ENCODE measurements around the gene CTDP1.

- no peak for TF ChIP-seq CTCF (IDR thresholded peaks at IDR 0.05 in 2 of 3, conservative IDR thresholded peaks at IDR 0.05 in 1 of 3; ENCODE audit: borderline replicate concordance in 1 of 3, insufficient read depth in 1 of 3, low read depth in 2 of 3, low read length in 2 of 3)
- no peak for TF ChIP-seq TCF7L2 (IDR thresholded peaks at IDR 0.05; ENCODE audit: borderline replicate concordance, extremely low read depth, insufficient read depth, insufficient read length)
- TF ChIP-seq POLR2AphosphoS5 (IDR thresholded peaks at IDR 0.05; ENCODE audit: low read depth, low read length) = no peak
- no peak for TF ChIP-seq POLR2A (IDR thresholded peaks at IDR 0.05; ENCODE audit: borderline replicate concordance, extremely low read depth, insufficient read depth, insufficient read length)
- TF ChIP-seq RAD21 (IDR thresholded peaks at IDR 0.05; ENCODE audit: low read depth) = no peak
- TF ChIP-seq REST (IDR thresholded peaks at IDR 0.05; ENCODE audit: low read depth) = no peak
- no peak for TF ChIP-seq EZH2phosphoT487 (IDR thresholded peaks at IDR 0.05; ENCODE audit: borderline replicate concordance)
- TF ChIP-seq FOSL1 (IDR thresholded peaks at IDR 0.05; ENCODE audit: low read depth) = no peak
- TF ChIP-seq JUND (IDR thresholded peaks at IDR 0.05) = no peak
- TF ChIP-seq ZNF274 (IDR thresholded peaks at IDR 0.05; ENCODE audit: low read depth, low read length) = no peak
- TF ChIP-seq YY1 (IDR thresholded peaks at IDR 0.05; ENCODE audit: extremely low read depth, insufficient replicate concordance, low read depth, low read length) = no peak
- no peak for TF ChIP-seq CBX3 (IDR thresholded peaks at IDR 0.05; ENCODE audit: low read depth)
- TF ChIP-seq ZFX (IDR thresholded peaks at IDR 0.05) = no peak
Measured at GRCh38 chr18:79794846-79795245, 115.2 kb downstream of the CTDP1 start.
